ENCODE measurements around the gene CIAO1.
"Not testable (repeated sequence)": the region's sequence is repeated elsewhere in the genome, so short reads cannot be mapped to it uniquely, and the experiment has no call there.

Gene CIAO1

DNA sequence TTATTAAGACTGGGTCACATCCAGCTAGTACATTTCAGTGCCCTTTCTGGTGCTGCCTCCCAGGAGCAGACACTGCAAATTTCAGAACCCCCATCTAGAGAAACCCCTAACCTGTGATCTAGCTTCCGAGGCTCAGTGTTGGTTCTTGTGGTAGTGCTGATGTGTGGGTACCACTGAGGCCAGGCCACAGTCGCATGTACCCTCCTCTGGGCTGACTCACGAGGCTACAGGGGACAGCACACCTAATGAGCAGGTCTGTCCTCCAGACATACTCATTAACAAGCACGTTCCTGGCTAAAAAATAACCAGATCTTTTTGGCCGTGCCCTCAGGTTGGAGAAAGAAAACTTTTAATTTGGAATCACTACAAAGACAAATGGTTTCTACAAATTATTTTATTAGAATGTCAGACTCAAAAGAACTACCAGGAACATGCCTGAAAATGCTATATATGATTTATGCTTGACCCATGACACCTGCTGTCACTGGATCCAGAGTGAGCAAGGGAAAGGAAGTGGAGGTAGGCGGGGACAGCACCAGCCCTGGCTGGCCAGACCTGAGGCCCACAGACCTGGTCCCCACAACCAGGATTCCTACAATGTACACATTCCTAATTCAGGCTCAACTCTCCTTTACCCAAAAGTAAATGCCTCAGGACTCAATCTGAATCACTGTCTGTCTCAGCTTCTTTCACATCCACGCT lies 8.5 kb downstream of the CIAO1 start:
- Histone ChIP-seq H3K27ac (ENCODE audit: low read depth, low read length, severe bottlenecking) (no peak overlapping the region), H3K9me3 (ENCODE audit: control insufficient read depth, low read length) (no peaks in the 10 kb centered on the region), H3K36me3 (ENCODE audit: control insufficient read depth, insufficient read depth, low read length) (peaks cover 94% of the 10 kb centered on the region), H3K4me1 (ENCODE audit: control insufficient read depth, insufficient read depth, low read length, poor library complexity, severe bottlenecking) (no peaks in the 10 kb centered on the region), H3K4me3 (ENCODE audit: extremely low read depth, insufficient read depth, low read length, poor library complexity, severe bottlenecking) (no peak overlapping the region)
- 92 to 93% methylated on average over 2 to 3 of the region's 7 CpGs for WGBS, 2 experiments (ENCODE audit: insufficient coverage in 2 of 2)

DNA sequence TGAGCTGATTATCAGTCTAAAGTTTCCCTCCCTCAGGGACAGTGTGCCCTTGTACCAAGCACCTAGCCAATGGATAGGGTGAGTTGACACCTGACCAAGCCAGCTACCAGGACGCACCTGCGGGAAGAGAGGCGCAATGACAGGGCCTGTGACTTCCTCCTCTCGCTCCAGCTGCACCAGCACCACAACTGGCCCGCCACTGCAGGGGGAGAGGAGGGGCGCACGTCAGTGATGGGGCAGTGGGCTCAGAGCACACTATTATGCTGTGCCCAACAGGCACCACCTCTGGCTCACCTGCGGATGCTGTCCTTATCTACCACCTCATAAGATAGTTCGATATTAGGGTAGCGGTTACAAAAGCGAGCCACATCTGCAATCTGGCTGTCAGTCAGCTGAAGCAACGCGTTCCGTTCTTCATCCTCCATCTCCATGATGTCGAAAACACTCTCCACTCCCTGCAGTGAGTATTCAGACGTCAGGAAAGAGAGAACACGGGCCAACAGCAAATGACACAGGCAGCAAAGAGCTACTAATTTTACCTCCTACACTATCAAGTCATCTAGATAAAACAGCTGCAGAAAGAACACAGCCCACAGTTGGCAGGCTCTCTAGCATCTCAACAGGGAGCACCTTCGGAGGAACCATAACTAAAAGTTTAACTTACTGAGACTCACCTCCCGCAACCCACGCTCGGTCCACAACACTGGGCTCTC lies 10.9 kb downstream of the CIAO1 start:
- Histone ChIP-seq H3K4me1 (ENCODE audit: control insufficient read depth, insufficient read depth, low read length, poor library complexity, severe bottlenecking) (no peaks in the 10 kb centered on the region), H3K9me3 (ENCODE audit: control insufficient read depth, low read length) (no peaks in the 10 kb centered on the region), H3K4me3 (ENCODE audit: extremely low read depth, insufficient read depth, low read length, poor library complexity, severe bottlenecking) (no peak overlapping the region), H3K36me3 (ENCODE audit: control insufficient read depth, insufficient read depth, low read length) (peaks cover 96% of the 10 kb centered on the region), H3K27ac (ENCODE audit: low read depth, low read length, severe bottlenecking) (no peak overlapping the region)
- WGBS, 2 experiments (ENCODE audit: insufficient coverage in 2 of 2), result 98 to 99% methylated on average over 16 to 17 of the region's 21 CpGs

DNA sequence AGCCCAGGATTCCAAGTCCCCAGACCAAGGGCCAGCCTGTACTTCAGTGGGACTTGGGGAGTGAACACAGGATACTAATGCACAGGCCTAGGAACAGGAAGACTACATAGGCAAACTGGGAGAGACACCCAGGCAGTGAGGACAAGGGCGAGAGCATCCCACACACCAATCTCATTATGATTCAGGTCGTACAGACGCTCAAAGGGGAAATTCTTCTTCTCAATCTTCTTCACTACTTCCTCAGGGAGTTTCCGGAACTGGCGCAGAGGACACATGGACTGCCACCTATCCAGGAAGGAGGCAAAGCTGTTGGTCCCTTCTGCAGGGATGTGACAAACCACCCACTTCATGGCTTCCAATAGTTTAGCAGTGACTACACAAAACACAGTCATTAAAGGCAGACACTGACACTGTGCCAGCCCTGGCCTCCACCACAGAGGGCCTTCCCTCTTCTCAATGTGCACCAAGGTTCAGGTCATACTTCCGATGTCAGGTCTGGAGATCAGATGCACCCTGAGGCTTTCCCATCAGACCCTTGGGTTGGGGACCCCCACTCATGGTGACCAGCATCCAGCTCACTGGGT lies 21.3 kb downstream of the CIAO1 start:
- Histone ChIP-seq H3K36me3 (ENCODE audit: control insufficient read depth, insufficient read depth, low read length) (peaks cover 99% of the 10 kb centered on the region), H3K27ac (ENCODE audit: low read depth, low read length, severe bottlenecking) (no peak overlapping the region), H3K9me3 (ENCODE audit: control insufficient read depth, low read length) (no peaks in the 10 kb centered on the region), H3K4me1 (ENCODE audit: control insufficient read depth, insufficient read depth, low read length, poor library complexity, severe bottlenecking) (no peaks in the 10 kb centered on the region), H3K4me3 (ENCODE audit: extremely low read depth, insufficient read depth, low read length, poor library complexity, severe bottlenecking) (no peak overlapping the region)
- 95 to 100% methylated on average over 5 to 6 of the region's 6 CpGs for WGBS, 2 experiments (ENCODE audit: insufficient coverage in 2 of 2)

DNA sequence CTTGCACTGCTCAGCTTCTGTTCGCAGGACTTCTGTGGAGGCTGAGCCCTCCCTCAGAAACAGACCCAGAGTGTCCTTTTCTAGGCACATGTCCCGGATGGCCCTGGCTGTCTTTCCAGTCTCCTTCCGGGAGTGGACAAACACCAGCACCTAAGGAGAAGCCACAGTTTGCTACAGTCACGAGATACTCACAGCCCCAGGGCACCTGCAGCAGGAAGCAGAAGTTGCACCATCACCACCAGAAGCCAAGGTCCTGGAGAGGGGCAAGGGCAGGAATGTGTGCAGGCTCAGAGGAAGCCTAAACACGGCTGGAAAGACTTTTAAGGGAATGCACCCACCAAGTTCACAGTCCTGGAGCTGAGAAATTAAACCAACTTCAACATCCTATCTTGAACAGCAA lies 25.7 kb downstream of the CIAO1 start:
- 90 to 94% methylated on average over 4 to 5 of the region's 5 CpGs for WGBS, 2 experiments (ENCODE audit: insufficient coverage in 2 of 2)
- peaks cover 100% of the 10 kb centered on the region for H3K36me3 ChIP-seq (ENCODE audit: control insufficient read depth, insufficient read depth, low read length)
- no peak overlapping the region for H3K27ac ChIP-seq (ENCODE audit: low read depth, low read length, severe bottlenecking)
- H3K9me3 ChIP-seq (ENCODE audit: control insufficient read depth, low read length), result no peaks in the 10 kb centered on the region
- H3K4me3 ChIP-seq (ENCODE audit: extremely low read depth, insufficient read depth, low read length, poor library complexity, severe bottlenecking), result no peak overlapping the region
- H3K4me1 ChIP-seq (ENCODE audit: control insufficient read depth, insufficient read depth, low read length, poor library complexity, severe bottlenecking), result no peaks in the 10 kb centered on the region

DNA sequence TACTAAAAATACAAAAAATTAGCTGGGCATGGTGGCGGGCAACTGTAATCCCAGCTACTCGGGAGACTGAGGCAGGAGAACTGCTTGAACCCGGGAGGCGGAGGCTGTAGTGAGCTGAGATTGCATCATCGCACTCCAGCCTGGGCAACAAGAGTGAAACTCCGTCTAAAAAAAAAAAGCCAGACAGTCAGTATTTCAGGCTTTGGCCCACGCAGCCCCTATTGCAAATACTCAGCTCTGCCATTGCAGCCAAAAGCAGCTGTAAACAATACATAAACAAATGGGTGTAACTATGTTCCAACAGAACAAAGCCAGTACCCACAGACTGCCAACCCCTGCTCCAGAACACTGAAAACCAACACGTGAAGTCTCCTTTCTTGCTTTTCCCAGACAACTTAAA lies 28.2 kb downstream of the CIAO1 start:
- not testable (repeated sequence) for H3K4me1 ChIP-seq (ENCODE audit: control insufficient read depth, insufficient read depth, low read length, poor library complexity, severe bottlenecking); H3K9me3 ChIP-seq (ENCODE audit: control insufficient read depth, low read length); H3K27ac ChIP-seq (ENCODE audit: low read depth, low read length, severe bottlenecking); H3K4me3 ChIP-seq (ENCODE audit: extremely low read depth, insufficient read depth, low read length, poor library complexity, severe bottlenecking)
- peaks cover 100% of the 10 kb centered on the region for H3K36me3 ChIP-seq (ENCODE audit: control insufficient read depth, insufficient read depth, low read length)
- 96 to 98% methylated on average over 6 to 7 of the region's 8 CpGs for WGBS, 2 experiments (ENCODE audit: insufficient coverage in 2 of 2)

DNA sequence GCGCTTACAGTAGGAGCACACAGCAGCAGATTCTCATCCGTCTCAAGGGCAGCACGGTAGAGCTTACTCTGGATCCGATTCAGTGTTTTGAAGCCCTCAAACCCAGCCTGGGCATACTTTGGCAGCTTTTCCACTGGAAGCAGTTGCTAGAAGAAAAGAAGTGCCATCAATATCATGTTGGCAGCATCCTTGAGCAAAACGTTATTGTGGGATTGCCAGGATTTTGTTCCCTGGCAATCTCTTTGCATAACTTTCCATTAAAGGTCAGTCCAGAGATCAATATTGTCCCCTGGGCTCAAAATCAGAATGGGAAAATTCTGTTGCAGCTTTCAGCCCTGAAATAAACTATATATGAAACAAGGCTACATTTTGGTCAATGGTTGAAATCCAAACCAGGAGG lies 30.9 kb downstream of the CIAO1 start:
- H3K9me3 ChIP-seq (ENCODE audit: control insufficient read depth, low read length), result no peaks in the 10 kb centered on the region
- H3K4me3 ChIP-seq (ENCODE audit: extremely low read depth, insufficient read depth, low read length, poor library complexity, severe bottlenecking), result no peak overlapping the region
- no peaks in the 10 kb centered on the region for H3K4me1 ChIP-seq (ENCODE audit: control insufficient read depth, insufficient read depth, low read length, poor library complexity, severe bottlenecking)
- H3K27ac ChIP-seq (ENCODE audit: low read depth, low read length, severe bottlenecking), result no peak overlapping the region
- H3K36me3 ChIP-seq (ENCODE audit: control insufficient read depth, insufficient read depth, low read length), result peaks cover 94% of the 10 kb centered on the region
- 91 to 95% methylated on average over 5 of the region's 5 CpGs for WGBS, 2 experiments (ENCODE audit: insufficient coverage in 2 of 2)

DNA sequence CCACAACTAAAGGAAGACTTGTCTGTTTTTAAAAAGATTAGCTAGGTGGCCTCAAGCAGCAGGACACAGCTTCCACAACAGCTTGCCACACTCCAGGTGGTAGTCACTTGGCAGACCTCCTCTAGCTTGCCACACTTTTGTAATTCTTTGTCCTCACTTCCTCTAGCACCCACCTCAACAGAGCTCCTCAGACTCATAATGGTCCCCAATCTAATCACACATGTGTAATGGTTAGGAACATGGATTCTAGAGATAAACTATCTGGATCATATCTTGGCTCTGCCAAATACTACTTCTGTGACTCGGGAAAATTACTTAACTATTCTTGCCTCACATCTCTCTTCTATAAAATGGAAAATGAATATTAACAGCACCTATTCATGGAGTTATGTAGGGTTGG lies 35.8 kb downstream of the CIAO1 start:
- H3K36me3 ChIP-seq (ENCODE audit: control insufficient read depth, insufficient read depth, low read length), result peaks cover 64% of the 10 kb centered on the region
- no CpG with 5 or more reads among the region's 1 CpG for WGBS, 2 experiments (ENCODE audit: insufficient coverage in 2 of 2)
- no peaks in the 10 kb centered on the region for H3K9me3 ChIP-seq (ENCODE audit: control insufficient read depth, low read length)
- H3K4me1 ChIP-seq (ENCODE audit: control insufficient read depth, insufficient read depth, low read length, poor library complexity, severe bottlenecking), result peaks cover 9% of the 10 kb centered on the region
- H3K4me3 ChIP-seq (ENCODE audit: extremely low read depth, insufficient read depth, low read length, poor library complexity, severe bottlenecking), result no peak overlapping the region
- H3K27ac ChIP-seq (ENCODE audit: low read depth, low read length, severe bottlenecking), result no peak overlapping the region

DNA sequence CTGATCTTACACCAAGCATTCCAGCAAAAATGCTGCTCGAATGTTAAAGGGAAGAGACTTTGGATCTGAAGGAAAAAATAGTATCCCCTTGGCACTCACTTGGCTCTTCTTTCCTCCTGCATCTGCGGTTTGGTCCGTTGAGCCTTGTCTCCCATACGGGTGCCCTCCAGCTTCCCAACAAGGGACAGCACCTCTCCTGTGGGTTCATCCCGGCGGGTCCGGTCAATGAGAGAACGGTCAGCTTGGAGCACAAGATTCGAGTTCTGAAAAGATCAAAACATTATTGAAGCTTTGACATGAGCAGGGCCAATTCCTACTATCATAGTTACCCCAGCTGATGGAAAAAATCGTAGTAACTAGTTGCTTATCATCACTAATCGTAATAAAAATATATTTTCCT lies 38.6 kb downstream of the CIAO1 start:
- Histone ChIP-seq H3K4me1 (ENCODE audit: control insufficient read depth, insufficient read depth, low read length, poor library complexity, severe bottlenecking) (peaks cover 9% of the 10 kb centered on the region), H3K27ac (ENCODE audit: low read depth, low read length, severe bottlenecking) (no peak overlapping the region), H3K36me3 (ENCODE audit: control insufficient read depth, insufficient read depth, low read length) (peaks cover 37% of the 10 kb centered on the region), H3K4me3 (ENCODE audit: extremely low read depth, insufficient read depth, low read length, poor library complexity, severe bottlenecking) (peak overlapping the region; percentile 77), H3K9me3 (ENCODE audit: control insufficient read depth, low read length) (no peaks in the 10 kb centered on the region)
- 57 to 61% methylated on average over 7 to 9 of the region's 11 CpGs for WGBS, 2 experiments (ENCODE audit: insufficient coverage in 2 of 2)

DNA sequence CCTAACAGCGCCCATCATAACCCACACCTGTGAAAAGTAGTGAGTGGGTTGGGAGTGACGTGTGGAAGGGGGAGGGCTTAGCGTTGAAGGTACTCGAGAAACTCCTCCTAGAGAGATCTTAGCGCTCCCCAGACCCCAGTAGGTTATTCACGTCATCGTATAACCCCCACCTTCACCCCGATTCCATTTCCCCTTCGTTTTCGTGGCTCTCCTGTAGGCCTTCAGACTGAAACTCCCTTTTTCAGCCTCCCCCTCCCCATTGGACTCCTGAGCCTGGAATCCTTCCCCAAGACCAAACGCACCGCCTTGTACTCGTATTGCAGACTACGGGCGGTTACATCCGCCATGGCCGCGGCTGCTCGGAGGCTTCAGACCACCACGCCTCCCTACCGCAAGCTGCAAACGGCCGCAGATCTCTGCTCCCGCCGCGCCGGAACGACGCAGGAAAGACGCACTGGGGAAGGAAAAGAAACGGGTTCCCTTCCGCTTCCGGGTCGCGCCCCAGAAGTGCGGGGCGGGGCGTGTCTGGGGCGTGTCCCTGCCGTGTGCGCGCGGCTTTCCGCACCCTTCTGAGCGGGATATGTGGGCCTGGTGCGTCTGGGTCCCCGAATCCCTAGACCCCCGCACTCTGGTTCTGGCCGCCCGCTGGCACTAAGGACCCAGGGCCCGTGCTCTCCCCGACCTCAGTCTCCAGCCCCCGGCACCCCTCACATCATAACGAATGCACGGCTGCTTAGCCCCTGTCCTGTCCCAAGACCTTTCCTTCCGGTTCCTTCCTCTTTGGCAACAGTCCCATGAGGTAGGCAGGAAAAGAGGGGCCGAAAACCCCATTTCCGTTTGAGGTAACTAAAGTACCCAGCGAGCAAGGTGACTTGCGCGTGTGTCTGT lies 39.3 kb downstream of the CIAO1 start, which contains the start of gene SNRNP200:
SNRNP200 (minus strand) TSS at position 456 of the 888 bp plus-strand sequence; CDS start at position 347, 109 bp downstream.
- Histone ChIP-seq H3K27ac (ENCODE audit: low read depth, low read length, severe bottlenecking) (peak within 1 kb of the TSS; percentile 68), H3K36me3 (ENCODE audit: control insufficient read depth, insufficient read depth, low read length) (peaks cover 32% of the 10 kb centered on the region), H3K4me1 (ENCODE audit: control insufficient read depth, insufficient read depth, low read length, poor library complexity, severe bottlenecking) (peaks cover 9% of the 10 kb centered on the region), H3K9me3 (ENCODE audit: control insufficient read depth, low read length) (no peaks in the 10 kb centered on the region), H3K4me3 (ENCODE audit: extremely low read depth, insufficient read depth, low read length, poor library complexity, severe bottlenecking) (peak within 1 kb of the TSS; percentile 77)
- 0% methylated on average over 22 to 39 of the region's 61 CpGs for whole genome bisulfite sequencing, 2 experiments (ENCODE audit: insufficient coverage in 2 of 2)

DNA sequence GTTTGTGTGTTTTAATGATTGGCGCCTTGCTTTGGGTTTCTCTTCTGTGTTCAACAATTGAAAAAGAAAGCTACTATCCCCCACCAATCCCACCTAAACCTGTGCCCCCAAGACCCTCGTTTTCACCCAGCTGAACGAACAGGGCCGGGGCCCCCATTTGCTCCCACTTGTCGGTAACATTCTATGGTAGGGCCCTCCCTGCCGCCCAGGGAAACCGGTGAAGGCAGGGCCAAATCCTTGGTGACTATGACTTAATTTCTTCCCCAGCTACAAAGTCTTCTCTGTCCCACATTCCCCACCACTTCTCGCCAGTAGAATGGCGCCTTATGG lies 39.9 kb downstream of the CIAO1 start:
- Histone ChIP-seq H3K27ac (ENCODE audit: low read depth, low read length, severe bottlenecking) (no peak overlapping the region), H3K4me1 (ENCODE audit: control insufficient read depth, insufficient read depth, low read length, poor library complexity, severe bottlenecking) (peaks cover 9% of the 10 kb centered on the region), H3K4me3 (ENCODE audit: extremely low read depth, insufficient read depth, low read length, poor library complexity, severe bottlenecking) (peak overlapping the region; percentile 77), H3K9me3 (ENCODE audit: control insufficient read depth, low read length) (no peaks in the 10 kb centered on the region), H3K36me3 (ENCODE audit: control insufficient read depth, insufficient read depth, low read length) (peaks cover 30% of the 10 kb centered on the region)
- 20% methylated on average over 5 of the region's 9 CpGs; no CpG with 5 or more reads in 1 of the 2 experiments for WGBS, 2 experiments (ENCODE audit: insufficient coverage in 2 of 2)

All from mesodermal cell (in vitro differentiated cells).